ENCODE measurements around the gene ATOH1. TPM values are rescaled to one million over a fixed set of nuclear protein-coding genes. Genes with fewer than 3 reads are reported as not detected.

ATOH1 gene
- total and polyA plus RNA-seq, 2 of the 13 experiments (the other 11 are each of a cell fraction or from before 2014, with no cell fraction given) = not detected

- TF ChIP-seq TFE3 (CRISPR knock-in tag; IDR thresholded peaks at IDR 0.05) = no peak
- TF ChIP-seq ATF7-NPFF (CRISPR knock-in tag; IDR thresholded peaks at IDR 0.05; ENCODE audit: low read depth) = no peak
- no peak for TF ChIP-seq TARDBP (CRISPR knock-in tag; IDR thresholded peaks at IDR 0.05)
- TF ChIP-seq USF2 (IDR thresholded peaks at IDR 0.05; ENCODE audit: low read depth, low read length) = no peak
- TF ChIP-seq USF2 (CRISPR knock-in tag; IDR thresholded peaks at IDR 0.05; ENCODE audit: borderline replicate concordance) = no peak
- TF ChIP-seq ZNF232 (CRISPR knock-in tag; IDR thresholded peaks at IDR 0.05; ENCODE audit: borderline replicate concordance) = no peak
These were observed 51.4 kb downstream of the ATOH1 start (continued) for GRCh38 chr4:93879919-93880318.

Small RNA genes within 50 kb of the gene (small RNA-seq; reads per million reads assigned to genes)
- gene RNA5SP164 (ENCODE audit: insufficient read depth in 2 of 3, insufficient read length in 3 of 3, low read depth in 2 of 3, low replicate concordance in 1 of 3) = 0 reads per million in 3 experiments

Measured in HepG2 (cell line).